Hepatocyte (in vitro differentiated cells): ENCODE measurements around the gene SMIM41. TPM values are rescaled to one million over a fixed set of nuclear protein-coding genes. Genes with fewer than 3 reads are reported as not detected.

Source experiments
- DNase-seq: peaks from one replicate; pipeline ENCODE4 v3.0.0-alpha.2; 2016; ENCODE audit warnings: low spot score
- H2AFZ ChIP-seq: fragments of 200-600 bp; sonication (generic); 2 replicates; pipeline ENCODE4 v1.6.0; 2016; ENCODE audit warnings: antibody characterized with exemption, mild to moderate bottlenecking
- H3K27ac ChIP-seq: fragments of 200-600 bp; sonication (generic); 2 replicates; pipeline ENCODE4 v1.5.1; 2016; ENCODE audit warnings: mild to moderate bottlenecking
- H3K27me3 ChIP-seq: fragments of 200-600 bp; sonication (generic); 2 replicates; pipeline ENCODE4 v1.6.1; 2016
- H3K36me3 ChIP-seq: fragments of 200-600 bp; sonication (generic); replicated peaks from 2 replicates; pipeline ENCODE4 v1.5.1; 2016; ENCODE audit warnings: low read depth; ENCODE audit not compliant: insufficient read depth
- H3K4me1 ChIP-seq: fragments of 200-600 bp; sonication (generic); 2 replicates; pipeline ENCODE4 v1.5.1; 2016; ENCODE audit warnings: mild to moderate bottlenecking, moderate library complexity; ENCODE audit not compliant: insufficient read depth
- H3K4me2 ChIP-seq: fragments of 200-600 bp; sonication (generic); 2 replicates; pipeline ENCODE4 v1.6.0; 2016
- H3K4me3 ChIP-seq: fragments of 200-600 bp; sonication (generic); 2 replicates; pipeline ENCODE4 v1.5.1; 2016; ENCODE audit warnings: mild to moderate bottlenecking
- H3K79me2 ChIP-seq: fragments of 200-600 bp; sonication (generic); 2 replicates; pipeline ENCODE4 v1.6.0; 2017; ENCODE audit warnings: mild to moderate bottlenecking
- H3K9me2 ChIP-seq: fragments of 200-600 bp; sonication (generic); replicated peaks from 2 replicates; pipeline ENCODE4 v1.6.0; 2017; ENCODE audit warnings: mild to moderate bottlenecking; ENCODE audit not compliant: insufficient read depth
- H3K9me3 ChIP-seq: fragments of 200-600 bp; sonication (generic); 2 replicates; pipeline ENCODE4 v1.5.1; 2016; ENCODE audit warnings: low read depth, mild to moderate bottlenecking
- H4K20me1 ChIP-seq: fragments of 200-600 bp; sonication (generic); 2 replicates; pipeline ENCODE4 v1.6.0; 2016; ENCODE audit warnings: mild to moderate bottlenecking; ENCODE audit not compliant: insufficient read depth, poor library complexity, severe bottlenecking
- EZH2 ChIP-seq: fragments of 200-600 bp; sonication (generic); IDR thresholded peaks from 2 replicates; pipeline ENCODE4 v1.6.1; 2016; ENCODE audit warnings: antibody characterized with exemption, mild to moderate bottlenecking, borderline replicate concordance
- EZH2phosphoT487 ChIP-seq: fragments of 200-600 bp; sonication (generic); IDR thresholded peaks from one replicate; pipeline ENCODE4 v1.6.1; 2018; ENCODE audit warnings: antibody characterized with exemption, mild to moderate bottlenecking, low read depth, moderate library complexity; ENCODE audit not compliant: unreplicated experiment, severe bottlenecking
- WGBS: methylation state at CpG from one replicate; pipeline ENCODE4 v1.1.6; 2016; ENCODE audit warnings: low lambda C conversion rate; ENCODE audit errors: missing lambda C conversion rate; 5-methylcytosine and 5-hydroxymethylcytosine counted together
- polyA plus RNA-seq: library from polyadenylated mRNA; unstranded; fragments of >200 nt; fragmentation: Nextera tagmentation; extraction: Ambion mirVana; gene quantifications from 2 replicates; pipeline ENCODE4 v1.2.1, GENCODE V29; 2016
- total RNA-seq: library from RNA; depleted of rRNA; stranded (reverse); fragments of >200 nt; gene quantifications from 2 replicates; pipeline ENCODE4 v1.2.3, GENCODE V29; 2014
- TF ChIP-seq, protein P1 (sequence below): fragments of 200-600 bp; sonication (generic); IDR thresholded peaks from 2 replicates; pipeline ENCODE4 v1.5.1; 2016; ENCODE audit warnings: antibody characterized with exemption, mild to moderate bottlenecking; ENCODE audit not compliant: poor library complexity

SMIM41 gene
- total and polyA plus RNA-seq, 2 experiments from 2014 or later, result not detected

DNA sequence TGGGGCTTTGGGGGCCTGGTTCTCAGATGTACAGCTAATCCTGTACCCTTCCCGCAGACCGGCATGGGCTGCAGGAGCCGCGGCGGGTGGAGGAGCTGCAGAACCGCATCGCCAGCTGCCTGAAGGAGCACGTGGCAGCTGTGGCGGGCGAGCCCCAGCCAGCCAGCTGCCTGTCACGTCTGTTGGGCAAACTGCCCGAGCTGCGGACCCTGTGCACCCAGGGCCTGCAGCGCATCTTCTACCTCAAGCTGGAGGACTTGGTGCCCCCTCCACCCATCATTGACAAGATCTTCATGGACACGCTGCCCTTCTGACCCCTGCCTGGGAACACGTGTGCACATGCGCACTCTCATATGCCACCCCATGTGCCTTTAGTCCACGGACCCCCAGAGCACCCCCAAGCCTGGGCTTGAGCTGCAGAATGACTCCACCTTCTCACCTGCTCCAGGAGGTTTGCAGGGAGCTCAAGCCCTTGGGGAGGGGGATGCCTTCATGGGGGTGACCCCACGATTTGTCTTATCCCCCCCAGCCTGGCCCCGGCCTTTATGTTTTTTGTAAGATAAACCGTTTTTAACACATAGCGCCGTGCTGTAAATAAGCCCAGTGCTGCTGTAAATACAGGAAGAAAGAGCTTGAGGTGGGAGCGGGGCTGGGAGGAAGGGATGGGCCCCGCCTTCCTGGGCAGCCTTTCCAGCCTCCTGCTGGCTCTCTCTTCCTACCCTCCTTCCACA is 20.7 kb upstream of the SMIM41 start:
- Histone ChIP-seq H3K27me3 (no peaks in the 10 kb centered on the region), H3K79me2 (no peaks in the 10 kb centered on the region), H2AFZ (no peak overlapping the region), H3K27ac (no peak overlapping the region), H3K9me3 (no peaks in the 10 kb centered on the region), H3K4me2 (no peak overlapping the region), H3K9me2 (no peaks in the 10 kb centered on the region), H3K4me3 (no peak overlapping the region), H3K4me1 (no peaks in the 10 kb centered on the region), H3K36me3 (no peaks in the 10 kb centered on the region), H4K20me1 (no peaks in the 10 kb centered on the region)
- peak; percentile 30 for DNase-seq
- TF ChIP-seq EZH2, result no peak
- no peak for TF ChIP-seq EZH2phosphoT487
- 91% methylated on average over 19 of the region's 25 CpGs for WGBS

DNA sequence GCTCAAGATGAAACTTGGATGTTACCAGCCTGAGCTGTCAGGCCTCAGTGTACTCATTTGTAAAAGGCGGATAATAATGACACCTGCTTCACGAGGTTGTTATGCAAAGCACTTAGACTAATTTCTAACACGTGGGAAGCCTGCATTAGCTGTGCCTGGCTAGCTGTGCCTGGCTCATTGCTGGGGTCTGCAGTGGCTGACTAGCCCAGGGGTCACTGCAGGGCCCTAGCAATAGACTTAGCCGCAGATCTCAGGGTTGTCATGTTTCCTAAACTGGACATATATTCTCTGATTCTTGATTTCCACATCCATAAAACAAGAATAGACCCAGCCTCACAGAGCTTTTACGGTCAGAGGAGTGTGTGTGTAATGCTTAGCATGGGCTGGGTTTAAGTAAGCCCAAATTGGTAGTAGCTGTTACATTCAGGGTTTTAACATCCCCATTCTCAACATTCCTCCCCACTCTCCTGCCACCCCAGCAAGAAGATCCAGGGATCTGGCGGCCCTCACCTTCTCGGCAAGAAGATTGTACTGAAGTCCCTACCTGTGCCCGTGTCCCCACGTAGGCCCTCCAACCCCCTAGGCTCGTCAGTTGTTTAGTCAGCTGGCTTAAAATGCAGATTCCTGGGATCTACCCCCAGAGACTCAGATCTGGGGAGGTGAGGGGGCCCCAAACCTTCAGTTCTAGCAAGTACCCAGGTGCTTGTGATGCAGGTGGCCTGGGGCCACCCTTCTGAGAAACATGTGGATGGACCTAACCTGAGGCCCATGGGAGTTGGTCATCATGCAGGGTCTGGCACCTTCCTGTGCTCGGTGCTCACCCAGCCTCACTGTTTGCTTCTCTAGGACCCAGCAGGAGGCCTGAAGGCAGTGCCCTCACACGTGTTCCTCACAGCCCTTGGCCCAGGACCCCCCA is 19.7 kb upstream of the SMIM41 start:
- Histone ChIP-seq H4K20me1 (no peaks in the 10 kb centered on the region), H3K4me1 (no peaks in the 10 kb centered on the region), H3K27me3 (no peaks in the 10 kb centered on the region), H3K27ac (no peak overlapping the region), H3K4me2 (no peak overlapping the region), H3K4me3 (no peak overlapping the region), H2AFZ (no peak overlapping the region), H3K36me3 (no peaks in the 10 kb centered on the region), H3K9me2 (no peaks in the 10 kb centered on the region), H3K79me2 (no peaks in the 10 kb centered on the region), H3K9me3 (no peaks in the 10 kb centered on the region)
- WGBS, result 84% methylated on average over 12 of the region's 12 CpGs
- TF ChIP-seq, protein P1, sequence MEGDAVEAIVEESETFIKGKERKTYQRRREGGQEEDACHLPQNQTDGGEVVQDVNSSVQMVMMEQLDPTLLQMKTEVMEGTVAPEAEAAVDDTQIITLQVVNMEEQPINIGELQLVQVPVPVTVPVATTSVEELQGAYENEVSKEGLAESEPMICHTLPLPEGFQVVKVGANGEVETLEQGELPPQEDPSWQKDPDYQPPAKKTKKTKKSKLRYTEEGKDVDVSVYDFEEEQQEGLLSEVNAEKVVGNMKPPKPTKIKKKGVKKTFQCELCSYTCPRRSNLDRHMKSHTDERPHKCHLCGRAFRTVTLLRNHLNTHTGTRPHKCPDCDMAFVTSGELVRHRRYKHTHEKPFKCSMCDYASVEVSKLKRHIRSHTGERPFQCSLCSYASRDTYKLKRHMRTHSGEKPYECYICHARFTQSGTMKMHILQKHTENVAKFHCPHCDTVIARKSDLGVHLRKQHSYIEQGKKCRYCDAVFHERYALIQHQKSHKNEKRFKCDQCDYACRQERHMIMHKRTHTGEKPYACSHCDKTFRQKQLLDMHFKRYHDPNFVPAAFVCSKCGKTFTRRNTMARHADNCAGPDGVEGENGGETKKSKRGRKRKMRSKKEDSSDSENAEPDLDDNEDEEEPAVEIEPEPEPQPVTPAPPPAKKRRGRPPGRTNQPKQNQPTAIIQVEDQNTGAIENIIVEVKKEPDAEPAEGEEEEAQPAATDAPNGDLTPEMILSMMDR, result no peak
- no peak for TF ChIP-seq EZH2phosphoT487
- TF ChIP-seq EZH2, result no peak
- DNase-seq, result peak; percentile 52

DNA sequence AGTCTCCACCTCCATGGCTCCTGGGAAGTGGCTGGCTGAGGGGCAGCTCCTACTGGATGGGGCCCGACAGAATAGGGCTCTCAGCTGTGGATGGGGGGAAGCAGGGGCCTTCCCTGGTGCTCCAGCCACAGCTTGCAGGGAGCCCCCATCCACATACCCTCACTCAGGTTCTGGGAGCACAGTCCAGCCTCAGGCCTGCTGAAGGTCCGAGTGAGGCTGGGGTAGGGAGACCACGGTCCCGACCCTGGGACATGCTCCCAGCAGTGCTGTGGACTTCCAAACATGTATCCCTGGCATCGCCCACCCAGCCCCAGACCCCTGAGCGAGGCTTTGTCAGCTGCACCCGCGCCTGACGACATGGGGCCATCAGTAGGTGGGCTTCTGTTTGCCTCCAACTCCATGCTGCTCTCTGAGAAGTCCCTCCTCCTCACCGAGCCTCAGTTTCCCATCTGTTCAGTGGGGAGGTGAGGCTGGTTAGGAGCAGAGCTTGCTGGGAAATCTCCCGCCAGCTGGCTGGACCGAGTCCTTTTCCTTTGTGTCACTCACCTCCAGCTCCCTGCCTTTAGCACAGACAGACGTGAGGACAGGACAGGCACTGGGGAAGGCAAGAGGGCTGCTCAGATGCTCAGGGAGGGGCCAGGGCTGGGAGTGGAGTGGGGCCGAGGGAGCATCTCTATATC is 18.9 kb upstream of the SMIM41 start:
- no peak overlapping the region for H3K4me2 ChIP-seq
- no peaks in the 10 kb centered on the region for H3K36me3 ChIP-seq
- H3K27ac ChIP-seq, result no peak overlapping the region
- H3K27me3 ChIP-seq, result no peaks in the 10 kb centered on the region
- no peaks in the 10 kb centered on the region for H3K79me2 ChIP-seq
- H3K4me1 ChIP-seq, result no peaks in the 10 kb centered on the region
- WGBS, result 88% methylated on average over 14 of the region's 14 CpGs
- no peaks in the 10 kb centered on the region for H4K20me1 ChIP-seq
- no peaks in the 10 kb centered on the region for H3K9me2 ChIP-seq
- H3K4me3 ChIP-seq, result no peak overlapping the region
- TF ChIP-seq, protein P1, result no peak
- no peak for TF ChIP-seq EZH2phosphoT487
- no peak for TF ChIP-seq EZH2
- no peak overlapping the region for H2AFZ ChIP-seq
- DNase-seq, result no peak
- H3K9me3 ChIP-seq, result no peaks in the 10 kb centered on the region
